Right renal cortex interstitium (tissue), 3 donors: ENCODE measurements around the gene NHERF2. TPM values are rescaled to one million over a fixed set of nuclear protein-coding genes. Genes with fewer than 3 reads are reported as not detected.

ENCODE experiments used
- DNase-seq, 3 donors: peaks; one replicate each; pipeline ENCODE4 v3.0.0-alpha.2; 2013; ENCODE audit warnings: low read depth in 3 of 3, low spot score in 2 of 3
- polyA plus RNA-seq, 3 donors: library from polyadenylated mRNA; unstranded; fragments of 120-200 nt; gene quantifications; one replicate each; pipeline ENCODE4 v1.2.1, GENCODE V29; 2013; ENCODE audit not compliant: insufficient read length in 3 of 3

NHERF2 gene
- polyA plus RNA-seq, 3 donors, result 82.6 to 106 (median 88.6) TPM

- no peak for DNase-seq
Measured at GRCh38 chr16:2056077-2056476, 29.4 kb downstream of the NHERF2 start.

- DNase-seq, result no peak
Measured at GRCh38 chr16:2056681-2057407, 30.1 kb downstream of the NHERF2 start.

GRCh38 chr16:2057438-2057837 lies 30.7 kb downstream of the NHERF2 start:
- no peak for DNase-seq

GRCh38 chr16:2058420-2058819 lies 31.7 kb downstream of the NHERF2 start:
- no peak for DNase-seq

- no peak for DNase-seq
Measured at GRCh38 chr16:2058872-2059271, 32.2 kb downstream of the NHERF2 start.

- no peak for DNase-seq
Measured at GRCh38 chr16:2060346-2060745, 33.6 kb downstream of the NHERF2 start.

GRCh38 chr16:2061023-2061422 lies 34.3 kb downstream of the NHERF2 start:
- DNase-seq, result no peak

- no peak for DNase-seq
Measured at GRCh38 chr16:2061526-2061925, 34.8 kb downstream of the NHERF2 start.

- no peak for DNase-seq
Measured at GRCh38 chr16:2062801-2063200, 36.1 kb downstream of the NHERF2 start.

- no peak for DNase-seq
Measured at GRCh38 chr16:2063861-2064260, 37.2 kb downstream of the NHERF2 start.

GRCh38 chr16:2064368-2064945 lies 37.8 kb downstream of the NHERF2 start:
- no peak for DNase-seq

- DNase-seq, result no peak
Measured at GRCh38 chr16:2066139-2066538, 39.4 kb downstream of the NHERF2 start.

- DNase-seq, result no peak
Measured at GRCh38 chr16:2070576-2071453, 44.1 kb downstream of the NHERF2 start.

GRCh38 chr16:2071454-2072202 lies 44.9 kb downstream of the NHERF2 start:
- DNase-seq, result no peak

GRCh38 chr16:2072926-2073325 lies 46.2 kb downstream of the NHERF2 start:
- DNase-seq, result no peak

GRCh38 chr16:2074071-2074470 lies 47.4 kb downstream of the NHERF2 start:
- DNase-seq, result no peak

GRCh38 chr16:2075631-2076030 lies 48.9 kb downstream of the NHERF2 start:
- DNase-seq, result no peak

- no peak for DNase-seq
Measured at GRCh38 chr16:2076072-2076865, 49.6 kb downstream of the NHERF2 start.

GRCh38 chr16:2077016-2077415 lies 50.3 kb downstream of the NHERF2 start:
- DNase-seq, result no peak

- DNase-seq, result no peak
Measured at GRCh38 chr16:2077696-2078095, 51.0 kb downstream of the NHERF2 start.
